Body of pancreas (tissue), 4 donors: ENCODE data around the gene ZBTB37.

Experiments
- POLR2A ChIP-seq, 3 donors: fragments of 450-650 bp; IDR thresholded peaks; one replicate each; pipeline ENCODE4 v1.6.1; 2016; ENCODE audit warnings: antibody characterized with exemption in 3 of 3, mild to moderate bottlenecking in 2 of 3
- TF ChIP-seq, protein P1 (sequence below), 7 experiments: fragments of 450-650 bp in 4 of 7; fragments of 200-600 bp in 3 of 7; sonication (generic) in 3 of 7; IDR thresholded peaks; one replicate each; pipeline ENCODE4 v1.5.1; 2016 to 2019; ENCODE audit warnings: antibody characterized with exemption in 7 of 7

- TF ChIP-seq, protein P1, sequence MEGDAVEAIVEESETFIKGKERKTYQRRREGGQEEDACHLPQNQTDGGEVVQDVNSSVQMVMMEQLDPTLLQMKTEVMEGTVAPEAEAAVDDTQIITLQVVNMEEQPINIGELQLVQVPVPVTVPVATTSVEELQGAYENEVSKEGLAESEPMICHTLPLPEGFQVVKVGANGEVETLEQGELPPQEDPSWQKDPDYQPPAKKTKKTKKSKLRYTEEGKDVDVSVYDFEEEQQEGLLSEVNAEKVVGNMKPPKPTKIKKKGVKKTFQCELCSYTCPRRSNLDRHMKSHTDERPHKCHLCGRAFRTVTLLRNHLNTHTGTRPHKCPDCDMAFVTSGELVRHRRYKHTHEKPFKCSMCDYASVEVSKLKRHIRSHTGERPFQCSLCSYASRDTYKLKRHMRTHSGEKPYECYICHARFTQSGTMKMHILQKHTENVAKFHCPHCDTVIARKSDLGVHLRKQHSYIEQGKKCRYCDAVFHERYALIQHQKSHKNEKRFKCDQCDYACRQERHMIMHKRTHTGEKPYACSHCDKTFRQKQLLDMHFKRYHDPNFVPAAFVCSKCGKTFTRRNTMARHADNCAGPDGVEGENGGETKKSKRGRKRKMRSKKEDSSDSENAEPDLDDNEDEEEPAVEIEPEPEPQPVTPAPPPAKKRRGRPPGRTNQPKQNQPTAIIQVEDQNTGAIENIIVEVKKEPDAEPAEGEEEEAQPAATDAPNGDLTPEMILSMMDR (IDR thresholded peaks at IDR 0.05): no peak
- peak in 1 of 3 donors; percentile 35 for TF ChIP-seq POLR2A (IDR thresholded peaks at IDR 0.05)
Observed at GRCh38 chr1:173870252-173871075, 2.3 kb downstream of the ZBTB37 start.
